ENCODE measurements around the gene ARHGAP10.

DNA sequence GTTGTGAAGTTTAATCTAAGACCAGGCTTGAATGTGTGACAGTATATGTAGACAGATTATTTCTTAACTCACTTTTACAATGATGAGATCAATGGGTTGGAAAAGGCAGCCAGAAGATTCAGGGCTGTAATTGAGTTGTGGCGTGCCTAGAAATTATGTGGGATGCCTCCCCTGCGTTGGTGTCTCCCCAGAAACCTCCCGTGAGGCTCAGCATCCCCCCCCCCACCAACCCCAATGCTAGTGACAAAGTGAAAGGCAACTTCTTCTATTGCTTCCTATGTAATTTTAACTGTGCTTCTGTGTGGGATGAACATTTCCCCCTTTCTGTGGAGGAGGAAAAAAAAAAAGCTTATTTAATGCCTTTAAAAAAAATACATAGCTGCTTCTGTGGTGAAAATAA is 297.9 kb downstream of the ARHGAP10 start:
- TF ChIP-seq, protein P1, sequence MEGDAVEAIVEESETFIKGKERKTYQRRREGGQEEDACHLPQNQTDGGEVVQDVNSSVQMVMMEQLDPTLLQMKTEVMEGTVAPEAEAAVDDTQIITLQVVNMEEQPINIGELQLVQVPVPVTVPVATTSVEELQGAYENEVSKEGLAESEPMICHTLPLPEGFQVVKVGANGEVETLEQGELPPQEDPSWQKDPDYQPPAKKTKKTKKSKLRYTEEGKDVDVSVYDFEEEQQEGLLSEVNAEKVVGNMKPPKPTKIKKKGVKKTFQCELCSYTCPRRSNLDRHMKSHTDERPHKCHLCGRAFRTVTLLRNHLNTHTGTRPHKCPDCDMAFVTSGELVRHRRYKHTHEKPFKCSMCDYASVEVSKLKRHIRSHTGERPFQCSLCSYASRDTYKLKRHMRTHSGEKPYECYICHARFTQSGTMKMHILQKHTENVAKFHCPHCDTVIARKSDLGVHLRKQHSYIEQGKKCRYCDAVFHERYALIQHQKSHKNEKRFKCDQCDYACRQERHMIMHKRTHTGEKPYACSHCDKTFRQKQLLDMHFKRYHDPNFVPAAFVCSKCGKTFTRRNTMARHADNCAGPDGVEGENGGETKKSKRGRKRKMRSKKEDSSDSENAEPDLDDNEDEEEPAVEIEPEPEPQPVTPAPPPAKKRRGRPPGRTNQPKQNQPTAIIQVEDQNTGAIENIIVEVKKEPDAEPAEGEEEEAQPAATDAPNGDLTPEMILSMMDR (IDR thresholded peaks at IDR 0.05), result no peak
- no peak for TF ChIP-seq POLR2A (IDR thresholded peaks at IDR 0.05)

All from right lobe of liver (tissue), 4 donors.